Body of pancreas (tissue), 4 donors: ENCODE data around the gene FOXO6.

Source experiments
- CTCF ChIP-seq, 7 experiments: fragments of 450-650 bp in 4 of 7; fragments of 200-600 bp in 3 of 7; sonication (generic) in 3 of 7; IDR thresholded peaks; one replicate each; pipeline ENCODE4 v1.5.1; 2016 to 2019; ENCODE audit warnings: antibody characterized with exemption in 7 of 7
- POLR2A ChIP-seq, 3 donors: fragments of 450-650 bp; IDR thresholded peaks; one replicate each; pipeline ENCODE4 v1.6.1; 2016; ENCODE audit warnings: antibody characterized with exemption in 3 of 3, mild to moderate bottlenecking in 2 of 3

GRCh38 chr1:41409825-41410224 lies 48.6 kb downstream of the FOXO6 start:
- no peak for TF ChIP-seq CTCF (IDR thresholded peaks at IDR 0.05)
- no peak for TF ChIP-seq POLR2A (IDR thresholded peaks at IDR 0.05)
